Activated CD4-positive, alpha-beta T cell treated with anti-CD3 and anti-CD28 coated beads, Interleukin-2, amount 10 ng/mL, durations not matched to agents 24 days and 14 days (primary cell): ENCODE data around the gene C3orf80. TPM values are rescaled to one million over a fixed set of nuclear protein-coding genes. Genes with fewer than 3 reads are reported as not detected.
A peak's percentile ranks its signal among the peaks of the same experiment; 100 is the strongest.
"Not testable (repeated sequence)": the region's sequence is repeated elsewhere in the genome, so short reads cannot be mapped to it uniquely, and the experiment has no call there.

Source experiments
- DNase-seq: peaks from one replicate; pipeline ENCODE4 v3.0.0; 2022
- H3K27ac Mint-ChIP-seq: one replicate; pipeline ENCODE4 v1.8.0; 2022; ENCODE audit warnings: mild to moderate bottlenecking, mixed read lengths
- H3K27me3 Mint-ChIP-seq: one replicate; pipeline ENCODE4 v1.8.0; 2022; ENCODE audit warnings: mixed read lengths
- H3K36me3 Mint-ChIP-seq: one replicate; pipeline ENCODE4 v1.8.0; 2022; ENCODE audit warnings: low read depth, mild to moderate bottlenecking, mixed read lengths
- H3K4me1 Mint-ChIP-seq: one replicate; pipeline ENCODE4 v1.8.0; 2021; ENCODE audit warnings: mixed read lengths
- H3K4me3 Mint-ChIP-seq: one replicate; pipeline ENCODE4 v1.8.0; 2022; ENCODE audit warnings: mild to moderate bottlenecking, moderate library complexity, mixed read lengths
- H3K9me3 Mint-ChIP-seq: one replicate; pipeline ENCODE4 v1.8.0; 2021; ENCODE audit warnings: mixed read lengths
- intact Hi-C: fragments of 100-400 bp; cut with micrococcal nuclease; formaldehyde crosslinking; loops from one replicate; pipeline ENCODE4 v1.15.1; 2023
- total RNA-seq: library from RNA; stranded (reverse); gene quantifications from 2 replicates; pipeline ENCODE4 v1.2.3, GENCODE V29; 2022

C3orf80 gene
- total RNA-seq, 1 donor from 2014 or later, result 0.07 TPM

DNA sequence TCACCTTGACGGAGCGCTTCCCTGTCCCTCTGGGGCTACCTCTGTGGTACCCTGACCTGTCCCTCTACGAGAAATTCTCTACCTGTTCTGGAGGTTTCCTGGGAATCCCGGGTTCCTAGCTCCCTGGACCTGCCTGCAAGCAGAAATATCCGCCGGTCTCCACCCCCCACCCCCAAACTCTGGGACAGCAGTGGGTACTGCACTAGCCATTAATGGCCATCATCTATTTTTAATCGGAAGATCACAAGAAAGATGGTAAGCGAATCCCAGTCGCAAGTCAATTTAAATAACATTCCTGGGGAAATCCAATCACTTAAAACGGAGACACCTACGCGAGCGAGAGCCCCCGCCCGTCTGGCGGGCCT lies 429 bp upstream of the C3orf80 start:
- intact Hi-C loops, result loop anchor here (5.0 to 10.0 kb wide), 5 partner anchors 178 to 1577 kb away; no protein-coding TSS in a partner anchor

DNA sequence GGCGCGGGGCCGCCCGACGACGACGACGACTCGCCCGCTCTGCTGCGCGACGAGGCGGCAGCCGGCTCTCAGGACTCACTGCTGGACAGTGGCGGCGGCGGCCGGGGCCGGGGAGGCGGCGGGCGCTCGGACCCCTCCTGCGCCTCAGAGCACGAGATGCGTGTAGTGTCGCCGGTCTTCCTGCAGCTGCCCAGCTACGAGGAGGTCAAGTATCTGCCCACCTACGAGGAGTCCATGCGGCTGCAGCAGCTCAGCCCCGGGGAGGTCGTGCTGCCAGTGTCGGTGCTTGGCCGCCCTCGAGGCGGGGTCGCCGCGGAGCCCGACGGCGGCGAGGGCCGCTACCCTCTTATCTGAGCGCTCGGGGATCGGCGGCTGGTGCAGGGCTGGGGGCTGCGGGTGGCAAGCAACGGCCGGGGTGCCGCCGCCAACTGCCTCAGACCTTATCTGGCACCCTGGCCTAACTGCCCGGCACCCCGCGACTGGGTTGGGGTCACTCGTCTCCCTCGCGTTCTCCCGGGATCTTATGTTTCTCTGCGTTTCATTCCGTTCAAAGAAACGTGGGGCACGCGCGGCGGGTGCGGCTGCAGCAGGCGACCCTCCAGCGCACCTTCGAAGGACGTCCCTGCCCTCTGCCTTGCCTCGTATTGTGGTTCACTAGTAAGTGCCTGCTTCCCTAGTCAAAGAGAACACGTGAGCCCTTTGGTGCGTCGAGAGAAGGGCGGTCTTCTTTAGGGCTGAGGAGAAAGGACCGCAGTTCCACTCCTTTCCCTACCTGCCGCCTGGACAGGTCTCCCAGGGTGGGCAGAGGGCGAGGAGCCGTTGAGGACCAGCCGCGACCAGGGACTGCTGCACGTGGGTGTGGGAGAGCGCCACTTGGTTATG lies 1.0 kb downstream of the C3orf80 start:
- peaks cover 63% of the 10 kb centered on the region for H3K27me3 Mint-ChIP-seq

More for the DNA sequence above, 429 bp upstream of the C3orf80 start:
- Mint-ChIP-seq H3K4me1 (peaks cover 16% of the 10 kb centered on the region), H3K9me3 (no peaks in the 10 kb centered on the region), H3K4me3 (peak overlapping the region; percentile 74), H3K27ac (peak overlapping the region; percentile 20), H3K36me3 (peaks cover 3% of the 10 kb centered on the region), H3K27me3 (peaks cover 60% of the 10 kb centered on the region)
- no peak for DNase-seq

DNA sequence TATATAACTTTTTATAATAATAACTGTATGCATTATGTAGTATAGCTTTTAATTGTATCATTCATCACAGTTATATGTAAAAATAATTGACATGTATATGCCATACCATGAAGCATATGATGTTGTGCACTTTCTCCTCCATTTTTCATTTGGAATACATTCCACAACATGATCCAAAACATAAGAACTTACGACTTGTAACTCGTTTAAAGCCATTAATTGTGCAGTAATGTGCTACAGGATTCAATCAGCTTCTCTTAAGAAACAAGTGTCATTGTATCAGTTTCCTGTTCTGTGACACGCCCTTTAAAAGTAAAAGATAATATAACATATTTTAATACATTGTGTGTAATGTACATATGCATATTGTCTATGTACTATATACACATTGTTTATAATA lies 2.2 kb downstream of the C3orf80 start:
- Mint-ChIP-seq H3K27me3 (peaks cover 63% of the 10 kb centered on the region), H3K9me3 (no peaks in the 10 kb centered on the region), H3K27ac (no peak overlapping the region), H3K4me1 (peaks cover 19% of the 10 kb centered on the region), H3K4me3 (no peak overlapping the region), H3K36me3 (peaks cover 3% of the 10 kb centered on the region)
- DNase-seq, result no peak
- intact Hi-C loops, result loop anchor here (5.0 to 10.0 kb wide), 5 partner anchors 175 to 1580 kb away; no protein-coding TSS in a partner anchor

More for the DNA sequence above, 1.0 kb downstream of the C3orf80 start:
- peak overlapping the region; percentile 84 for H3K4me3 Mint-ChIP-seq
- no peaks in the 10 kb centered on the region for H3K9me3 Mint-ChIP-seq
- H3K27ac Mint-ChIP-seq, result peak overlapping the region; percentile 48
- peak; percentile 65 for DNase-seq
- H3K4me1 Mint-ChIP-seq, result peaks cover 16% of the 10 kb centered on the region
- intact Hi-C loops, result loop anchor here (5.0 to 10.0 kb wide), 5 partner anchors 176 to 1579 kb away; no protein-coding TSS in a partner anchor
- H3K36me3 Mint-ChIP-seq, result peaks cover 3% of the 10 kb centered on the region

DNA sequence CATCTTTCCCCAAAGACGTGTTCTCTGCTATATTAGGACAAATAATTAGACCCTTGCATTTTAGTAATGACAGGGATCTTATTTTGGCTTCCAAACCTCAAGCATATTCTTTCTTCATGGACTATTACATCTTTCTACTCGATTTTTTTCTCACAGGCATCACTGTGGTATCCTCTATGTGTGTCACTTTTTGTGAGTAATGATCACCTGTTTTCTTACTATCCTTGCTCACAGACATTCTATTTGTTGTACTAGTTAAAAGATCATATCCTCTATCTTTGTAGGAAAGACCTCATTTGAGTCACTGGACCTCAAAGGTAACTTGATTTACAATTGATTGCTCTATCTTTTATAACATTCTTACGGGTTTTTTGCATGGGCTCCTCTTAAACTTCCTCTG lies 6.8 kb downstream of the C3orf80 start:
- peaks cover 5% of the 10 kb centered on the region for H3K4me1 Mint-ChIP-seq
- no peaks in the 10 kb centered on the region for H3K36me3 Mint-ChIP-seq
- peaks cover 42% of the 10 kb centered on the region for H3K27me3 Mint-ChIP-seq
- H3K9me3 Mint-ChIP-seq, result no peaks in the 10 kb centered on the region
- H3K27ac Mint-ChIP-seq, result no peak overlapping the region
- DNase-seq, result no peak
- intact Hi-C loops, result no loop called here
- no peak overlapping the region for H3K4me3 Mint-ChIP-seq

GRCh38 chr3:160240719-160241118 lies 15.5 kb downstream of the C3orf80 start:
- H3K4me1 Mint-ChIP-seq, H3K27ac Mint-ChIP-seq, H3K4me3 Mint-ChIP-seq, H3K36me3 Mint-ChIP-seq, intact Hi-C loops, DNase-seq: not testable (repeated sequence)
- Mint-ChIP-seq H3K27me3 (peaks cover 49% of the 10 kb centered on the region), H3K9me3 (peaks cover 15% of the 10 kb centered on the region)

DNA sequence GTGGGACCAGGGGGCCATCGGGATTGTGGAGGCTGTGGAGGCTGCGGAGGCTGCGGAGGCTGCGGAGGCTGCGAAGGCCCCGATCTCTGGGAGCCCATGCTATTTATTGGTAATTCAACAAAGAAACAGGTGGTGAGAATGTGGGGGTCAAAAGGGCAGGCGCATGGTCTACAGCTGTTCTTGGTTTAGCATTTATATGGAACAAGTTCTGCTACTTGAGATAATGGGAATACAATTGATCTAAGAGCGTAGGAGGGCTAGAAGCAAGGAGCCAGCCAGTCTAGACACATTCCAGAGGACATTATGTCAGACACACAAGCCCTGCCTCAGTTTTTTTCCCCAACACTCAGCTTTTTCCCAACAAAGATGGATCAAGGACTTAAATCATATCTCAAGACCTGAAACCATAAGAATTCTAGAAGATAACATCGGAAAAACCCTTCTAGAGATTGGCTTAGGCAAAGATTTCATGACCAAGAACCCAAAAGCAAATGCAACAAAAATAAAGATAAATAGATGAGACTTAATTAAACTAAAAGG lies 20.1 kb downstream of the C3orf80 start:
- H3K27ac Mint-ChIP-seq, result no peak overlapping the region
- H3K27me3 Mint-ChIP-seq, result peaks cover 50% of the 10 kb centered on the region
- intact Hi-C loops, result no loop called here

DNA sequence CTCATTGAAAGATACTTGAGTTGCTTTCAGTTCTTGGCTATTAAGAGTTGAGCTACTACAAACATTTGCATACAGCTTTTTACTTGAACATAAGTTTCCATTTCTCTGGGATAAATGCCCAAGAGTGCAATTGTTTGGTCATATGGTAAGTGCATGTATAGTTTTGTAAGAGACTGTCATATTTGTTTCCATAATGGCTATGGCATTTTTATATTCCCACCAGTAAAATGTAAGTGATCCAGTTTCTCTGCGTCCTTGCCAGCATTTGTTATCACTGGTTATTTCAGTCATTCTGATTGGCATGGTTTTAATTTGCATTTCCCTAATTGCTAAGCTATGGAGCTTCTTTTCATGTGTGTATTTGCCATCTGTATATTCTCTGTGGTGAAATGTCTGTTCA lies 22.5 kb downstream of the C3orf80 start:
- H3K27me3 Mint-ChIP-seq, result peaks cover 43% of the 10 kb centered on the region
- no peak overlapping the region for H3K4me3 Mint-ChIP-seq
- H3K27ac Mint-ChIP-seq, result no peak overlapping the region
- peaks cover 15% of the 10 kb centered on the region for H3K9me3 Mint-ChIP-seq
- H3K4me1 Mint-ChIP-seq, result no peaks in the 10 kb centered on the region
- no peaks in the 10 kb centered on the region for H3K36me3 Mint-ChIP-seq
- DNase-seq, result no peak
- intact Hi-C loops, result no loop called here

More for the DNA sequence above, 20.1 kb downstream of the C3orf80 start:
- Mint-ChIP-seq H3K4me1 (no peaks in the 10 kb centered on the region), H3K4me3 (no peak overlapping the region), H3K9me3 (peaks cover 15% of the 10 kb centered on the region), H3K36me3 (no peaks in the 10 kb centered on the region)
- no peak for DNase-seq

- H3K9me3 Mint-ChIP-seq, result no peaks in the 10 kb centered on the region
- intact Hi-C loops, result no loop called here
- no peak for DNase-seq
- no peaks in the 10 kb centered on the region for H3K4me1 Mint-ChIP-seq
- peaks cover 20% of the 10 kb centered on the region for H3K27me3 Mint-ChIP-seq
- no peaks in the 10 kb centered on the region for H3K36me3 Mint-ChIP-seq
- H3K4me3 Mint-ChIP-seq, result no peak overlapping the region
- no peak overlapping the region for H3K27ac Mint-ChIP-seq
These were observed 28.1 kb downstream of the C3orf80 start for GRCh38 chr3:160253298-160253697.

GRCh38 chr3:160257606-160258005 lies 32.4 kb downstream of the C3orf80 start:
- no peak for DNase-seq
- Mint-ChIP-seq H3K27me3 (peaks cover 2% of the 10 kb centered on the region), H3K36me3 (no peaks in the 10 kb centered on the region), H3K4me3 (no peak overlapping the region), H3K9me3 (no peaks in the 10 kb centered on the region), H3K27ac (no peak overlapping the region), H3K4me1 (peaks cover 4% of the 10 kb centered on the region)
- intact Hi-C loops, result no loop called here

DNA sequence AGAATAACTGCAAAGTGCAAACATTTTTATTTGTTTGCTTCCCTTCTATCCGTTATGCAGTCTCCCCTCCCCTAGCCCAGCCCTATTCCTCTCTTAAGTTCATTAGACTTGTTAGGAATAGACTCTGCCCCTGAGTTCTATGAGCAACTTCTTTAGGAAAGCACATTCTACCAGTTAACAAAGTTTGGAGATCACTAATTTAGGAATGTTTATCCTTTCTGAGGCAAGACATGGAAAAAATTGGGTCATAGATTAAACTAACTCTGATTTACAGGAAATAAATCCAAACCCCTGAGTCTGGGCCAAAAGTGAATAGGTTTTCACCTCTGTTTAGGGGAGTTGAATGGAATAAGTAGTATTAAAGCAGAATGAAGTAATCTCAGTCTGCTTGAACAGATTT lies 34.4 kb downstream of the C3orf80 start:
- intact Hi-C loops, result no loop called here
- H3K4me1 Mint-ChIP-seq, result peaks cover 4% of the 10 kb centered on the region
- no peaks in the 10 kb centered on the region for H3K9me3 Mint-ChIP-seq
- no peak overlapping the region for H3K27ac Mint-ChIP-seq
- H3K27me3 Mint-ChIP-seq, result no peaks in the 10 kb centered on the region
- H3K4me3 Mint-ChIP-seq, result no peak overlapping the region
- no peak for DNase-seq
- H3K36me3 Mint-ChIP-seq, result no peaks in the 10 kb centered on the region

DNA sequence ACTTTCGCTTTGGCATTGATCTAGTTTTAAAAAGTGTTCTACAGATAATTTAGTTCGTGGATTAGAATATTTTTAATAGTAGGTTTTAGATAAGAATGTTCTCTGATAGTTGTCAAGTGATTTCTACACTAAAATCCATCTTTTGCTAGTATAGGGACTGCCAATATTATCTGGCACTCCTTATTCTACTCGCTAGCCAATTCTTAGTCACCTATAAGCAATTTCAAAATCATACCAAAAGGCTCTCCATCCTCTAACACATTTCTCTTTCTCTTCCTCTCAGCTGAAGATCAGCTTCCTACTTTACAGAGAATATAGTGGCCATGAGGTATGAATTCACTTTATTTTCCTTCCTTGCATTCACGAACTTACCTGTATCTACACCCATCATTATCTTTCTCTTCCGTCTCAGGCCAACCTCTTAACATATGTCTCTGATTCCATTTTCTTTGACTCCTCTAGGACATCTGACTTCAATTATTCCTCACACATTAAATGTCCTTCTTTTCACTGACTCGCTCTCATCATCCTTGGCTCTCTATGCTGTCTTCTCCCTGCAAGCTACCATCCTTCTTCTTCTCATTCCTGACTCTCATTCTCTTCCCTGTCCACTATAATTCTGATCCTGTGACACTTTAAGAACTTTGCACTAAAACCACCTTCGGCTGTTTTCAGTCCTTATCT lies 35.5 kb downstream of the C3orf80 start:
- peaks cover 4% of the 10 kb centered on the region for H3K4me1 Mint-ChIP-seq
- DNase-seq, result no peak
- no peaks in the 10 kb centered on the region for H3K36me3 Mint-ChIP-seq
- no peak overlapping the region for H3K27ac Mint-ChIP-seq
- no peak overlapping the region for H3K4me3 Mint-ChIP-seq
- H3K27me3 Mint-ChIP-seq, result no peaks in the 10 kb centered on the region
- H3K9me3 Mint-ChIP-seq, result no peaks in the 10 kb centered on the region
- intact Hi-C loops, result no loop called here

DNA sequence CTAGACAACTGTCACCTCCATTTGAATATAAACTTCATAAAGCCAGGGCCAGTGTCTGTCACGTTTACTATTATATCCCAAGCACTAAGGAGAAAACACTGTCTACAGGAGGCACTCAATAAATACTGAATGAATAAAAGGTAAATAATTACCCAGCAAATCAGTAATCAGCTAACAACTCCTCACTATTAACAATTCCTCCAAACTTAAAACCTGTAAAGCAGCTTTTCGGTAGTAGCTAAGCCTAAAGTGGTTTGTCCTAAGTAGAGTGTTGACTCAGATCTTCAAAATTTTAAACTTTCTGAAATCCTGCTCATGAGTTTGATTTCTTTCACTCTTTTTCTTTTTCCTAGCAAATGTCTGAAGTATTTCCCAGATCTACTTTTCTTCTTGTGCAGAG lies 39.9 kb downstream of the C3orf80 start:
- Mint-ChIP-seq H3K9me3 (no peaks in the 10 kb centered on the region), H3K27me3 (no peaks in the 10 kb centered on the region), H3K4me1 (peaks cover 4% of the 10 kb centered on the region), H3K36me3 (no peaks in the 10 kb centered on the region), H3K4me3 (no peak overlapping the region), H3K27ac (no peak overlapping the region)
- intact Hi-C loops, result no loop called here
- DNase-seq, result no peak
